ENCODE results near the gene POTEE.
A peak's percentile ranks its signal among the peaks of the same experiment; 100 is the strongest.
"Not testable (repeated sequence)": the region's sequence is repeated elsewhere in the genome, so short reads cannot be mapped to it uniquely, and the experiment has no call there.

The POTEE gene

DNA sequence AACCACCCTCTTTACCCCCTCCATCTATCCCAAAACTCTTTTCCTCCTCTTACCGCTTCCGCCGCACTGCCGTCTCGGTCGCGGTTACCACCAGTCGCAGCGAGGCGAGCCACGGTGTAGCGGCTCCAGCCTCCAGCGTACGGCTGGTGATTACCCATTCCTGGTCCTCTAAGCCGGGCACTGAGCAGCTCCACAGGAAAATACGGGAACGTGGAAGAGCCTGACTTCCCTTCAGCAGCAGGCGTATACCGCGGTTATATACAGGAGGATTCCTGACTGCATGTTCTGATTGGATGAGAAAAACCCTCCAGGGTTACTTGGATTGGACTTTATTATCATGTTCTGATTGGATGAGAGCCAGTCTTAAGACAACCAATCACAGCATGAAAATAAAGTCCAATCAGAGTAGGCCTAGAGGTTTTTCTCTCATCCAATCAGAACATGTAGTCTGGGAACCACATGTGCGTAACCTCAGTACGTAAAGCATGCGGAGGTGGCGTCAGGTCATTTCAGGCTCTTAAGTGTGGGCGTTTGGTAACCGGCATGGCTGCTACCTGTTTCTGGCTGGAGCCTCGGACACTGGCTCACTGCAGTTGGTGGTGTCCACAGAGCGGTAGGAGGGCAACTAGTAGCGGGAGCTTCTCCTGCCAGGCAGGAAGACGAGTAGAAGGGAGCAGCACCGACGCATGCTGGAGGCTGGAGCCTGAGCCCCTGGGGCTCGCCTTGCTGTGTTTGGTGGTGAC, at the start of gene POTEE:
TSS of gene POTEE (plus strand) at position 507 of the 743 bp plus-strand sequence. CDS start 8,867 bp downstream, outside the sequence.
- peak; percentile 50 for DNase-seq (ENCODE audit: low read depth, low spot score)

DNA sequence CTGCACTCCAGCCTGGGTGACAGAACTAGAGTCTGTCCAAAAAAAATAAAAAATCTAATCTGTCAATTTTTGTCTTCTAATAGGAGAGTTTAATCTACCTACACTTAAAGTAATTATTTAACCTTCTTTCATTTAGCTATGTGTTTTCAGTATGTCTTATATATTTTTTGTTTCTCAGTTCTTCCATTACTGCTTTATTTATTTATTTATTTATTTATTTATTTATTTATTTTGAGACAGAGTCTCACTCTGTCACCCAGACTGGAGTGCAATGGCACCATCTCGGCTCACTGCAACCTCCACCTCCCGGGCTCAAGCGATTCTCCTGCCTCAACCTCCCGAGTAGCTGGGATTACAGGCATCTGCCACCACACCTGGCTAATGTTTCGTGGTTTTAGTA, 43.8 kb upstream of the POTEE start:
- DNase-seq (ENCODE audit: low read depth, low spot score), result not testable (repeated sequence)

DNA sequence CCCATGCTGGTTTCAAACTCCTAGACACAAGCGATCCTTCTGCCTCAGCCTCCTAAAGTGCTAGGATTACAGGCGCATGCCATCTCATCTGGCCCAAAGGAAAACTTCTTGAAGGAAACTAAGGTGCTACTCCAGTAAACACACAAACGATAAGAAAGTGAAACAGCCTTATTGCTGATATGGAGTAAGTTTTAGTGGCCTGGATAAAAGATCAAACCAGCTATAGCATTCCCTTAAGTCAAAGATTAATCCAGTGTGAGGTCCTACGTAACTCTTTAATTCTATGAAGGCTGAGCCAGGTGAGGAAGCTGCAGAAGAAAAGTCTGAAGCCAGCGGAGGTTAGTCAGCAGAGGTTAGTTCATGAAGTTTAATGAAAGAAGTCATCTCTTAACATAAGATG, 40.8 kb upstream of the POTEE start:
- no peak for DNase-seq (ENCODE audit: low read depth, low spot score)

DNA sequence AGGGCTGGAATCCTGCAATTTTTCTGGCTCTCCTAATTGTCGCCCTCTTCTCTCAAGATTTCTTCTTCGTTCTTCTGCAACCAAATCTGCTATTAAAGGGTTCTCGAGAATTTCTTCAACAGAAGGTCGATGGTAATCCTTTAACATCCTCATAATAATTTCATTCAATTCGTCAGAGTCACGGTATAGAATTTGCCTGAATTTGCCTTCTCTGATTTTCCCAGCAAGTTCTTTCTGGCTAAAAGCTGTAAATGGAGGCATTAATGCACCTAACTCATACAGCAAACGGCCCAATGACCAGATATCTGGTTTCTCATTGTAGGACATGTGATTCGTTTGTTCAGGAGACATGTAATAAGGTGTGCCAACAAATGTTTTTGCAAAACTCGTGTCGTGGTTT, 31.3 kb upstream of the POTEE start:
- DNase-seq (ENCODE audit: low read depth, low spot score), result not testable (repeated sequence)

DNA sequence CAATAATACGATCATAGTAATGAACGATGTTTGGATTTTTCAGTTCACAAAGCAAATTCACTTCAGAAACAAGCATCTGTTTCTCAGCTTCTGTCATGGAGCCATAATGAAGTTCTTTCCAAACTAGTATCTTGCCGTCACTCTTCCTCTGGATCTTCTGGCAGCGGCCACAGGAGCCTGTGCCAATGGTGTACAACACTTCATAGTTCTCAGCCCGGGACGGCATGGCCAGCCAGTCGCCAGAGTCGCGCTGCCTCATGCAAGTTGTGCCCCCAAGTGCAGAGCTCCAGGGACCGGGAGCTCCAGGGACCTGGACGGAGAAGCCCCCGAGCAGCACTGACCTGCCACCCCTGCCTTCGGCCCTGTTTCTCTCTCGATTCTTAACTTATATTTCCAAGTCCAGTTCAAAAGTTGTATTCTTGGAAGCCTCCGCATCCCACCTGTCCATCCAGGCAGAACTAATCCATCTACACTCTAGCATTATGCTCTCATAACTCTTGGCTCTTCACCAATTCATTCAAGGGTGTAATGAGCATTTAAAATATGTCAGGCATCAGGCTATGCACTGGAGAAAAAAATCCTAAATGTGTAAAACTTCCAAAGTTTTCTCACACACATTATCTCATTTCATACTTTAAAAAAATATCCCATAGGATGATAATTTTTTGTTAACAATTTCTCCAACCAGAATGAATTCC, 30.5 kb upstream of the POTEE start:
- DNase-seq (ENCODE audit: low read depth, low spot score), result not testable (repeated sequence)

DNA sequence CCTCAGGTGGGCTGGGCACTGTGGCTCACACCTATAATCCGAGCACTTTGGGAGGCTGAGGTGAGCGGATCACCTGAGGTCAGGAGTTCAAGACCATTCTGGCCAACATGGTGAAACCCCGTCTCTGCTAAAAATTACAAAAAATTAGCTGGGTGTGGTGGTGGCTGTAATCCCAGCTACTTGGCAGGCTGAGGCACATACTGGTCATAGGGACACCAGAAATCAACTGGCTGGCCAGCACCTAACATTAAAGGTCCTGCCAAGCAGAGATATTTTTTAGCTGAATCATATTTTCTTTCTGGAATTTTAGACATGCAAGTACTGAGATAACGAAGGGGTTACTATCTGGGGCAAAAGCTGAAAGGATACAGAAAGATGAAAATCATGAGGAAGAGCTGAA, 27.9 kb upstream of the POTEE start:
- DNase-seq (ENCODE audit: low read depth, low spot score), result not testable (repeated sequence)

DNA sequence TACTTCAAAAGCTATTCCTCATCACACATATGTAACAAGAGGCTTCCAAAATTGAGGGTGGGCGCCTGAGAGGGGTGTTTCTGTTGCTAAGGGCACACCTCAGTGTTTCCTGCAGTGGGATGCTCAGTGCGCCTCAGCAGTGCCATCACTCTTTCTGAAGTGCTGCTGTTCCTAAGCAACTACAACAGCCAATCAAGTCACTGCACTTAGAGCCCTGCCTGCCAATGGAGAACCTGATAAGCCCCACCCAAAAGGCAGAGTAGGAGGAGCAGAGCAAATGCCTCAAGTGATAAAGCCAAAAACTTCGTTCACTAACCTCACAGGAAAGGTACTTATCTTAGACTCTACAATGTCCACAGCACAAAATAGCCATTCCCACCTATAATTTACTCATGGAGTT, 15.9 kb upstream of the POTEE start:
- peak; percentile 12 for DNase-seq (ENCODE audit: low read depth, low spot score)

DNA sequence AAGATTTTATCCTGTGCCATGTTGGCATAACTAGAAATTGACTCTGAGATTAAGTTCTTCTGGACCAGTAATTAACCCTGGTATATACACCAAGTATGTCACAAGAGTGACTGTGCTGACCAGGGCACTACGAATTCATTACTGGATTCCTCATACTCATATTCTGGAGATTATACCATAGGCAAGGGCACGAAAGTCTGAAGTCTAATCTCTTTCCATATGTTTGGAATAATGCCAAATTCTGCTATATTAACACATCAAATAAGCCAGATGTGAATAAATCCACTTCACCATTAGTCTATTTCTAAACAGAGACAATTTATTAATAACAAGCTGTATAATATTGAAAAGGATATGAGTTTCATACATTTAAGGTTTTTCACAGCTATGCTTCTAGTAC, 13.2 kb upstream of the POTEE start:
- not testable (repeated sequence) for DNase-seq (ENCODE audit: low read depth, low spot score)

DNA sequence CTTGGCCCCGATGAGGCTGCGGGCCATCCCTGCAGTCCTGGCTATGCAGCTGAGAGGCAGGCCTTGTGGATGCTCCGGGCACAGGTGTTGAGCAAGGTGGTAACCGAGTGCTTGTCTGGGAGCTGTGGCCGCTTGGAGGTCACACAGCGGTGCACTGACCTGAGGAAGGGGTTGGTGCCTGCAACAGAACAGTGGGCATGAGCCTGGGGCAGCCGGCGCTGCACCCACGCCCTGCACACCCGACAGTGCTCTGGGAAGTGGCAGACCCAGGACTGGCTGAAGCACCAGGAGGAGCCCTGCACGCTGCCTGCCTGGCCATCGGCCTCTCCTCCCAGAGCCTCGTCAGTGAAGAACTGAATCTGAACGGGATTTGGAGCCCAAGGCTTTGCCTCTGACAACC, 8.2 kb upstream of the POTEE start:
- no peak for DNase-seq (ENCODE audit: low read depth, low spot score)

DNA sequence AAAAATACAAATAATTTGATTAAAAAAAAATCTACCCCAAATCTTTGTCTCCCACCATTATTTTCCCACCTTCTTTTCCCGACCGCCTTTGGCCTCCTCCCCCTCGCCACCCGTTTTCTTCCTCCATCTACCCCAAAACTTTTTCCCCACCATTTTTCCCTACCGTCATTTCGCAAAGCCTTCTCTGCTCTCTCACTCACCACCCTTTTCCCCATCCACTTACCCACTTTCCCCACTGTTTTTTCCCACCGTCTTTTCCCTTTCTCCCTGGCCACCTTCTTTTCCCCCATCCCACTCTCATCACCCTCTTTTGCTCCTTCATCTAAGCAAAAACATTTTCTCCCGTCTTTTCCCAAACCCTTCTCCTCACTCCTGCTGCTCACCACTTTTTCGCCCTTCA, 1.5 kb upstream of the POTEE start:
- not testable (repeated sequence) for DNase-seq (ENCODE audit: low read depth, low spot score)

DNA sequence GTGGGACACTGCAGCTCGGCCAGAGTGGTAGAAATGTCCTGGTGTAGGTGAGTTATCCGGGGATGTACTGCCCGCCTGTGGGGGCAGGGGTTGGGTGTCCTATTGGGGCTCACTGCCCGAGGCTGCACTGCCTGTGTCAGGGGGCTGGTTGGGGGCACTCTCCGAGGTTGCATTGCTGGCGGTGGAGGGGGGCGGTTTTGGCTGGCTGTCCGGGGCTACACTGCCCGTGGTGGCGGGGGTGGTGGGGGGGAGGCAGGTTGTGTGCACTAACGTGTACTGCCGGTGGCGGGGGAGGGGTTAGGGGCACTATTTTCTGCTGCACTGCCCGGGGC, 403 bp downstream of the POTEE start:
- DNase-seq (ENCODE audit: low read depth, low spot score), result not testable (repeated sequence)

DNA sequence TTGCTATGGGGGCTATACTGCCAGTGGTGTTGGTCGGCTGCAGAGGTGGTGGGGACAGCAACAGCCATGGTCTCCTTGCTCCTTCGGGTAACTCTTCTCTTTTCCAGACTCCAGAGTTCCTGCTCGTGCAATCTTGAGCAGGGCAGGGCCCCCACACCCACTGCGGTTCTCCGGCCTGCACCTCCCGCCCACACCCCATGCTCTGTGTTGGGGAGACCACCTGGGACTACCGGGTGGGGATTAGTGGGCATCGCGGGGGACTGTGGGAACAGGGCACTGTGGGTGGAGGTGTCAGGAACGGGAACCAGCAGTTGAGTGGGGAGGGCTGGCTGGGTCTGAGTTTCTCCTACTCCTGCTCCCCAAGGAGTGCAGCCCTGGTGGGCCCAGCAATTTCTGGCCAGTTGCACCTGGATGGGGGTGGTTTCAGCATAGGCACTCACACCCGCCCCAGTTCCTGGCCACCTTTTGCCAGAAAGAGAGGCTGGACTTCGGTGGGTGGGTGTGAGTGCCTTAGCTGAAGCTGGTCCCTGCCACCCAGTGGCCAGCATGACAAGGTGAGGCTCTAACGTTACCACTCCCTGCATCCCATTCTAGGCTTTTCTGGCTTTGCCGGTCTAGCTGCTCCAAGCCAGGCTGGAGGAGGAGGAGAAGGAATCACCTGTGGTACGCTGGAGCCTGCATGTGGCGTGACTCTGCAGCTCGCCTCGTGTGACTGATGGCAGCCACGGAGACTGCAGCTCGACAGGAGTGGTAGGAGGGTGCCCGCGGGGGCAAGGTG, 1.3 kb downstream of the POTEE start:
- not testable (repeated sequence) for DNase-seq (ENCODE audit: low read depth, low spot score)

DNA sequence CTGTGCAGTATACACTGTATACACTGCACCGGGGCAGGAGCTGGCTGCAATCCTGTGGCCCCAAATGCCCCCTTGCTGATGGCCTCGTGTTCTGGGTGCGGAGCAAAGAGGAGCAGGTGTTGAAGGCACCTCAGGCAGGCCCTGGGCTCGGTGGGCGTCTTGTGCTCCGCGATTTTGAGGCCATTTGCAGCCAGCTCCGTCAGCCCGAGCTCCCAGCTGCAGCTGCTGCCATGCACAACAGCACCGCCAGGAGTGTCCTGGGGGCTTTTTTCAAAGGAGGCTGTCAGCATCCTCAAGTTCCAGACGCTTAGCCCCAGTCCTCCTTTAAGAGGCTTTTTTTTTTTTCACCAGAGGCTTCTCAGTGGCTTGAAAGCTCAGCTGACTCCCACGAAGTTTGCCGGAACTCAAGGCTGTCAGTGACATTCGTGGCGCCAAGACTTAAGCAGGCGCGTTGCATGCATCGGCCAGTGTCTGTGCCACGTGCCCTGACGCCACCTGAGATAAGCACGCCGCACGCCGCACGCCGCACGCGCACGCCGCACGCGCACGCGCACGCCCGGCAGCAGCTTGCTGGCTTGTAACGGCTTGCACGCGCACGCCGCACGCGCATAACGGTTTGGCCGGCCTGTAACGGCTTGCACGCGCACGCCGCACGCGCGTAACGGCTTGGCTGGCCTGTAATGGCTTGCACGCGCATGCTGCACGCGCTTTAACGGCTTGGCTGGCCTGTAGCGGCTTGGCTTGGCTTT, 8.1 kb downstream of the POTEE start:
- DNase-seq (ENCODE audit: low read depth, low spot score), result not testable (repeated sequence)

DNA sequence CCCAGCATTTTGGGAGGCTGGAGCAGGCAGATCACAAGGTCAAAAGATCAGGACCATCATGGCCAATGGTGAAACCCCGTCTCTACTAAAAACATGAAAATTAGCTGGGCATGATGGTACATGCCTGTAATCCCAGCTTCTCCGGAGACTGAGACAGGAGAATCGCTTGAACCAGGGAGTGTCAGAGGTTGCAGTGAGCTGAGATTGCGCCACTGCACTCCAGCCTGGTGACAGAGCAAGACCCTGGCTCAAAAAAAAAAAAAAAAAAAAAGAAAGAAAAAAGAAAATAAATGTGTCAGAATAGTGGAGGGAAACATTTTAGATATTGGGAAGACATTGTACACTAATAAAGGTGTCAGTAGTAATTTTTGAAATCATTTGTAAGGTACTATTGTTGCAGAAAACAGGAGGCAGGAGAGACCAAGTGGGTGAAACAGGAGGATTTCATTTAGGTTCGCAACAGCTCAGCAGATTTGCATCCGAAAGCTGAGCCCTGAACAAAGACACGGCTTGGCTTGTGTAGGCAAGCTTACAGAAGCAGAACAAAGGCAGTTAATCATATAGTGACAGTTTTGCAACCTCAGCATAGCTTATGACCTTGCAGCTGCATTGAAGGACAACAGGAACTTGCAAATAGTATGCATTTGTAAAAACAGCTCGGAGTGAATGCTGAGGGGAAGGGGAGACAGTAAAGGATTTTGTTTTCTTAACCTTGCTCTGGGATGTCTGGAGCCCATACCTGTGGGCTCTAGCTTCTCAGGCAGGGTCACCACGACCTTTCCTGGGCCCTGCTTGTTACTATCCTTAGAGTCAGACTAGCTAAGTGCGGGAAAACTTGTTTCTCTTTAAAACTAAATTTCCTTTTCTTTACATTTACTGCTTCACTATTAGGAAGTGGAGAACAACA, 26.5 kb downstream of the POTEE start:
- DNase-seq (ENCODE audit: low read depth, low spot score), result peak; percentile 30
